Endodermal cell (in vitro differentiated cells): ENCODE data around the gene SVIP. TPM values are rescaled to one million over a fixed set of nuclear protein-coding genes. Genes with fewer than 3 reads are reported as not detected.

ENCODE experiments used
- DNase-seq: peaks from one replicate; pipeline ENCODE4 v3.0.0-alpha.2; 2017
- H3K27ac ChIP-seq: 2 replicates; pipeline ENCODE4 v1.5.1; 2013; ENCODE audit warnings: mild to moderate bottlenecking, low read depth, low read length, moderate library complexity
- H3K27me3 ChIP-seq: 2 replicates; pipeline ENCODE4 v1.6.1; 2013; ENCODE audit warnings: mild to moderate bottlenecking, low read length, moderate library complexity; ENCODE audit not compliant: insufficient read depth, control insufficient read depth, poor library complexity, severe bottlenecking
- H3K36me3 ChIP-seq: 2 replicates; pipeline ENCODE4 v1.7.0; 2013; ENCODE audit warnings: mild to moderate bottlenecking, low read length, moderate library complexity; ENCODE audit not compliant: control insufficient read depth, insufficient read depth
- H3K4me1 ChIP-seq: one replicate; pipeline ENCODE4 v1.7.0; 2013; ENCODE audit warnings: low read length; ENCODE audit not compliant: control insufficient read depth, insufficient read depth
- H3K4me3 ChIP-seq: 2 replicates; pipeline ENCODE4 v1.5.1; 2013; ENCODE audit warnings: mild to moderate bottlenecking, low read length, moderate library complexity
- H3K9ac ChIP-seq: 2 replicates; pipeline ENCODE4 v1.6.1; 2013; ENCODE audit warnings: mild to moderate bottlenecking, low read length, moderate library complexity; ENCODE audit not compliant: poor library complexity, severe bottlenecking; ENCODE audit errors: extremely low read depth
- H3K9me3 ChIP-seq: 2 replicates; pipeline ENCODE4 v1.6.1; 2013; ENCODE audit warnings: mild to moderate bottlenecking, low read length, moderate library complexity; ENCODE audit not compliant: control insufficient read depth
- H3K27ac Mint-ChIP-seq: 2 replicates; pipeline ENCODE4 v1.8.0; 2020; ENCODE audit warnings: mixed read lengths
- H3K27me3 Mint-ChIP-seq: 2 replicates; pipeline ENCODE4 v1.8.0; 2021; ENCODE audit warnings: mild to moderate bottlenecking, mixed read lengths; ENCODE audit not compliant: insufficient read depth
- H3K36me3 Mint-ChIP-seq: 2 replicates; pipeline ENCODE4 v1.8.0; 2020; ENCODE audit warnings: low read depth, mixed read lengths
- H3K4me1 Mint-ChIP-seq: 2 replicates; pipeline ENCODE4 v1.8.0; 2020; ENCODE audit warnings: mixed read lengths
- H3K4me3 Mint-ChIP-seq: 2 replicates; pipeline ENCODE4 v1.8.0; 2020; ENCODE audit warnings: mild to moderate bottlenecking, moderate library complexity, mixed read lengths
- H3K9me3 Mint-ChIP-seq: 2 replicates; pipeline ENCODE4 v1.8.0; 2020; ENCODE audit warnings: mild to moderate bottlenecking, mixed read lengths
- WGBS, 2 experiments: methylation state at CpG; one replicate each; pipeline versions ENCODE4 v1.1.5 to v1.1.7; 2013; ENCODE audit warnings: missing lambda C conversion rate in 2 of 2, mixed read lengths in 1 of 2; ENCODE audit not compliant: insufficient coverage in 1 of 2, insufficient read length in 1 of 2; 5-methylcytosine and 5-hydroxymethylcytosine counted together
- total RNA-seq, 2 donors: library from RNA; stranded (reverse); fragmentation: NEBNext Ultra II Directional in 1 of 2; extraction: Animal tissue kit (Norgen Biotek cat#: 25700) in 1 of 2; gene quantifications; 2 replicates in 1 of 2; 3 replicates in 1 of 2; pipeline ENCODE4 v1.2.1, GENCODE V29; 2021
- TF ChIP-seq, protein P1 (sequence below): fragments of 200-600 bp; sonication (generic); conservative IDR thresholded peaks from 2 replicates; pipeline ENCODE4 v1.5.0; 2021; ENCODE audit warnings: antibody characterized with exemption, mild to moderate bottlenecking

The SVIP gene
- total RNA-seq, 2 donors from 2014 or later, result 9.8 to 22.6 TPM

DNA sequence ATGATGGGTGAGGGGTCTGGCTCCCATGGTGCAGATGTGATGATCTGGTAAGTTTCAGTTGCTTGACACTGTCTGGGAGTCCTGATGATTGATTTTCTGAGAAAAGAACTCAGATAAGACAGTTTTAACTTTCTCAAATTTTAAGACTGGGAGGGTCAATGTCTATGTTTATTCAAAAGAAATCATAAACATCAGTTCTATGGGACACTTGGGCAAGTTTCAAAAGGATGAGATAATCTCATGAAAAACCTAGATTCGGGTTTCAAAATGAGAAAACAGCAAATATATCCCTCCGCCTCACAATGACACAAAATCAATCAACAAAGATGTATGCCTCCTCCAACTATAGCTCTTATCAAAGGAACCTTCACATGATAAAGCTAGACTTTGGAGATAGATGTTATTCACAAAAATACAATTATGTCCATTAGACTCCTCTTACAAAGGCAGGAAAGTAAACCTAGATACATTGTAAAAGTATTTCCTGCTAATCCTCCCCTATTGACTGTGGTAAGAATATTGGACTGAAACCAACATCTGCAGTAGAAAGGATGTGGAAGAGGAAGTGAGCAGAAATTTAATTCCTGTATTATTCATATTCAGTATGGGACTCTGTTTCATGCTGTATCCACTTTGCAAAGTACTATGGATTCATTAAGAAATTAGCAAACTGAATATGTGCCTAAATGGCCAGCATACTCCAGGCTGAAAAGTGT is 21.6 kb downstream of the SVIP start:
- no peak for DNase-seq
- Histone ChIP-seq H3K4me1 (no peaks in the 10 kb centered on the region), H3K9me3 (peaks cover 13% of the 10 kb centered on the region), H3K27me3 (peaks cover 53% of the 10 kb centered on the region), H3K4me3 (no peak overlapping the region), H3K9ac (no peak overlapping the region), H3K36me3 (no peaks in the 10 kb centered on the region), H3K27ac (no peak overlapping the region)
- Mint-ChIP-seq H3K4me1 (no peaks in the 10 kb centered on the region), H3K36me3 (peaks cover 4% of the 10 kb centered on the region), H3K4me3 (no peak overlapping the region), H3K27me3 (peaks cover 11% of the 10 kb centered on the region), H3K9me3 (peaks cover 16% of the 10 kb centered on the region), H3K27ac (no peak overlapping the region)
- WGBS, 2 experiments, result 95 to 100% methylated on average over 1 to 2 of the region's 2 CpGs
- TF ChIP-seq, protein P1, sequence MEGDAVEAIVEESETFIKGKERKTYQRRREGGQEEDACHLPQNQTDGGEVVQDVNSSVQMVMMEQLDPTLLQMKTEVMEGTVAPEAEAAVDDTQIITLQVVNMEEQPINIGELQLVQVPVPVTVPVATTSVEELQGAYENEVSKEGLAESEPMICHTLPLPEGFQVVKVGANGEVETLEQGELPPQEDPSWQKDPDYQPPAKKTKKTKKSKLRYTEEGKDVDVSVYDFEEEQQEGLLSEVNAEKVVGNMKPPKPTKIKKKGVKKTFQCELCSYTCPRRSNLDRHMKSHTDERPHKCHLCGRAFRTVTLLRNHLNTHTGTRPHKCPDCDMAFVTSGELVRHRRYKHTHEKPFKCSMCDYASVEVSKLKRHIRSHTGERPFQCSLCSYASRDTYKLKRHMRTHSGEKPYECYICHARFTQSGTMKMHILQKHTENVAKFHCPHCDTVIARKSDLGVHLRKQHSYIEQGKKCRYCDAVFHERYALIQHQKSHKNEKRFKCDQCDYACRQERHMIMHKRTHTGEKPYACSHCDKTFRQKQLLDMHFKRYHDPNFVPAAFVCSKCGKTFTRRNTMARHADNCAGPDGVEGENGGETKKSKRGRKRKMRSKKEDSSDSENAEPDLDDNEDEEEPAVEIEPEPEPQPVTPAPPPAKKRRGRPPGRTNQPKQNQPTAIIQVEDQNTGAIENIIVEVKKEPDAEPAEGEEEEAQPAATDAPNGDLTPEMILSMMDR, result no peak

DNA sequence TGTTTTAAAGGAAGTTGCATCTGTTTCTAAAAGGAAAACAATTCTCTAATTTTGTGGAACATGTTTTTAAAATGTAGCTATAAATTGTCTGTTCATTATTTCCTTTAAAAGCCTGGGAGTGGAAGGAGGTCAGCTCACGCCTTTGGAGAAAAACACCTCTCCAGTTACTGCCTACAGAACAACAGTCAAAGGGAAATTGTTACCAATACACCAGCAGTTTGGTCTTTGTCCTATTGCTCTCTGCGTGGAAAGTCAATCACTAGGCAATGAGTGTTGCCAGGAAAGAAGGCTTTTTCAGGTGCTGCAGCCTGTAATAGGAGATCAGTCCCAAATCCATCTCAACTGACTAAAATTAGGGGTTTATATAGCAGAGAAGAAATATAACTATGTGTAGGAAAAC is 22.2 kb downstream of the SVIP start:
- Histone ChIP-seq H3K36me3 (no peaks in the 10 kb centered on the region), H3K4me1 (no peaks in the 10 kb centered on the region), H3K27me3 (peaks cover 59% of the 10 kb centered on the region), H3K9me3 (peaks cover 13% of the 10 kb centered on the region), H3K9ac (no peak overlapping the region), H3K4me3 (no peak overlapping the region), H3K27ac (no peak overlapping the region)
- Mint-ChIP-seq H3K4me1 (no peaks in the 10 kb centered on the region), H3K27me3 (peaks cover 11% of the 10 kb centered on the region), H3K27ac (no peak overlapping the region), H3K9me3 (peaks cover 16% of the 10 kb centered on the region), H3K36me3 (peaks cover 4% of the 10 kb centered on the region), H3K4me3 (no peak overlapping the region)
- TF ChIP-seq, protein P1, result no peak
- WGBS, 2 experiments, result 95% methylated on average over 2 of the region's 2 CpGs; no CpG with 5 or more reads in 1 of the 2 experiments
- DNase-seq, result no peak

DNA sequence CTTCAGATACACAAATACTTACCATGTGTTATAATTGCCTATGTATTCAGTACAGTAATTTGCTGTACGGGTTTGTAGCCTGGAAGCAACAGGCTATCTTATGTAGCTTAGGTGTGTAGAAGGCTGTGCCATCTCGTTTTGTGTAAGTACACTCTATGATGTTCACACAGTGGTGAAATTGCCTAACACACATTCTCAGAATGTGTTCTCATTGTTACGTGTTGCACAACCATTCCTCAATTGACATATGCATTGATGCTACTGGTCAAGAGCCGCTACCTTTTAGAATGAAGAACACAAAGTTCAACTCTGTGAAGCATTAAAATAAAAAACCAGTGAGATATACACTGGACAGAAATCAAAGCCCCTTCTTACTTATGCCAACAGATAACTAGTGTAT is 26.7 kb downstream of the SVIP start:
- TF ChIP-seq, protein P1, result no peak
- peaks cover 6% of the 10 kb centered on the region for H3K4me1 Mint-ChIP-seq
- no peaks in the 10 kb centered on the region for H3K36me3 Mint-ChIP-seq
- H3K9me3 Mint-ChIP-seq, result no peaks in the 10 kb centered on the region
- no peak for DNase-seq
- Histone ChIP-seq H3K4me1 (peaks cover 10% of the 10 kb centered on the region), H3K27me3 (peaks cover 86% of the 10 kb centered on the region), H3K4me3 (no peak overlapping the region), H3K27ac (no peak overlapping the region), H3K36me3 (no peaks in the 10 kb centered on the region), H3K9ac (no peak overlapping the region), H3K9me3 (no peaks in the 10 kb centered on the region)
- H3K27ac Mint-ChIP-seq, result no peak overlapping the region
- H3K27me3 Mint-ChIP-seq, result peaks cover 29% of the 10 kb centered on the region
- H3K4me3 Mint-ChIP-seq, result no peak overlapping the region
- WGBS, 2 experiments, result 93 to 98% methylated on average over 4 of the region's 4 CpGs
